ENCODE results near the gene AGPAT1. TPM values are rescaled to one million over a fixed set of nuclear protein-coding genes. Genes with fewer than 3 reads are reported as not detected.
A peak's percentile ranks its signal among the peaks of the same experiment; 100 is the strongest.

AGPAT1 gene
- total RNA-seq, 1 donor from 2014 or later = 63.2 TPM

DNA sequence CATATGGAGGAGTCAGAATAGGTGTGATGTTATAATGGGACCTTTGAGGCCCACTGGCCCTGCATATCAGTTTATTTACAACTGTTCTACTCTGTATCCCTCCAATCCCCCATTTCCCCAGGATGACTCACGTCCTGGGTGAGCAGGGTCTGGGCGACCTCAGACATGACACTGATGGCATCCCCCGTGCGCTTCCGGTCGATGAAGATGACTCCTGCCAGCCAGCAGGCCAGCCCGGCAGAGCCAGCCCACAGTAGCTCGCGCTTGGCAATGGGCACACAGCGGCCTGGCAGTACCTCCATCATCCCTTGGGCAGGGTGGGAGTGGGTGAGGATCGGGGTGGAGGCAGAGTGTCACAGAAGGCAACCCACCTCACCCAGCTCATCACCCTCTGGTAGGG is 5.6 kb downstream of the AGPAT1 start:
- TF ChIP-seq, protein P1, sequence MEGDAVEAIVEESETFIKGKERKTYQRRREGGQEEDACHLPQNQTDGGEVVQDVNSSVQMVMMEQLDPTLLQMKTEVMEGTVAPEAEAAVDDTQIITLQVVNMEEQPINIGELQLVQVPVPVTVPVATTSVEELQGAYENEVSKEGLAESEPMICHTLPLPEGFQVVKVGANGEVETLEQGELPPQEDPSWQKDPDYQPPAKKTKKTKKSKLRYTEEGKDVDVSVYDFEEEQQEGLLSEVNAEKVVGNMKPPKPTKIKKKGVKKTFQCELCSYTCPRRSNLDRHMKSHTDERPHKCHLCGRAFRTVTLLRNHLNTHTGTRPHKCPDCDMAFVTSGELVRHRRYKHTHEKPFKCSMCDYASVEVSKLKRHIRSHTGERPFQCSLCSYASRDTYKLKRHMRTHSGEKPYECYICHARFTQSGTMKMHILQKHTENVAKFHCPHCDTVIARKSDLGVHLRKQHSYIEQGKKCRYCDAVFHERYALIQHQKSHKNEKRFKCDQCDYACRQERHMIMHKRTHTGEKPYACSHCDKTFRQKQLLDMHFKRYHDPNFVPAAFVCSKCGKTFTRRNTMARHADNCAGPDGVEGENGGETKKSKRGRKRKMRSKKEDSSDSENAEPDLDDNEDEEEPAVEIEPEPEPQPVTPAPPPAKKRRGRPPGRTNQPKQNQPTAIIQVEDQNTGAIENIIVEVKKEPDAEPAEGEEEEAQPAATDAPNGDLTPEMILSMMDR (IDR thresholded peaks at IDR 0.05; ENCODE audit: unreplicated experiment) = no peak
- H3K27me3 Mint-ChIP-seq (ENCODE audit: low read depth) = no peaks in the 10 kb centered on the region
- H3K4me1 Mint-ChIP-seq = peaks cover 28% of the 10 kb centered on the region
- no peaks in the 10 kb centered on the region for H3K9me3 Mint-ChIP-seq
- peaks cover 31% of the 10 kb centered on the region for H3K36me3 Mint-ChIP-seq
- no peak for DNase-seq (ENCODE audit: low spot score in 2 of 2, unreplicated experiment in 2 of 2)
- H3K4me3 Mint-ChIP-seq = no peak overlapping the region
- no peak overlapping the region for H3K27ac Mint-ChIP-seq

DNA sequence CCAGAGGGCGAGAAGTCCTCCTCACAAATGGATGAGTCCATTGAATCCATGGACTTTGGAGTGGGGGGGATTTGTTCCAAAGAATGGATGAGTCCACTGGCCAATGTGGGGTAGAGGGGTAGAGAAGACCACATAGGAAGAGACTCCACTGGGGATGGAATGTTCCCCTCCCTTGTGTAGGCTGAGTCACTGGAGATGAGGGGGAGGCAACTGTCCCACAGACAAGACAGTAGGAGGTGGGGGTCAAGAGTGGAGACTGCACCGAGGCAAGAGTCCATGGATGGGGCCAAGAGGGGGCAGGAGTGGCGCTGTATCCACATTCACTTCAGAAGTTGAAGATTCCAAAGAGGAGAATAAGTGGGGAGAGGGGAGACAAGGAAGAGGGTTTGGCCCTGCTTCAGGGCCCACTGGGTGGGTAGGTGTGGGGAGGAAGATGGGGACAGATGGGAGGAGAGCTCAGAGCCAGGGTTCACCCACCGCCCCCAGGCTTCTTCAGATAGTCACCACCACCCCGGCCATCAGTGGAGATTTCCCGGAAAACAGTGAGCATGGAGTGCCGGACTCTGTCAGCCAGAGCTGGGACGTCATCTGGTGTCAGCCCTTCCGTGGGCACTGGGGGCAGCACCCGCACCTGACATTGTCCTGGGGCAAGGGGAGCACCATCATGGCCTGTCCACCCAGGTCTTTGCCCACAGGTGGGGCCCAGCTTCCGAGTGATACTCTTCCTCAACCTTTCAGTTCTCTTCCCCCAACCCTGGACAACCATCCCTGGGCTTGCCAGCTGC is 6.9 kb downstream of the AGPAT1 start:
- H3K9me3 Mint-ChIP-seq = no peaks in the 10 kb centered on the region
- DNase-seq (ENCODE audit: low spot score in 2 of 2, unreplicated experiment in 2 of 2) = no peak
- H3K4me1 Mint-ChIP-seq = peaks cover 19% of the 10 kb centered on the region
- TF ChIP-seq, protein P1 (IDR thresholded peaks at IDR 0.05; ENCODE audit: unreplicated experiment) = no peak
- H3K4me3 Mint-ChIP-seq = no peak overlapping the region
- H3K36me3 Mint-ChIP-seq = peaks cover 37% of the 10 kb centered on the region
- peak overlapping the region; percentile 8 for H3K27ac Mint-ChIP-seq
- H3K27me3 Mint-ChIP-seq (ENCODE audit: low read depth) = no peaks in the 10 kb centered on the region

GRCh38 chr6:32168350-32168749 is 7.5 kb downstream of the AGPAT1 start:
- Mint-ChIP-seq H3K36me3 (peaks cover 37% of the 10 kb centered on the region), H3K4me3 (no peak overlapping the region), H3K9me3 (no peaks in the 10 kb centered on the region), H3K27ac (no peak overlapping the region), H3K27me3 (ENCODE audit: low read depth) (no peaks in the 10 kb centered on the region), H3K4me1 (peaks cover 12% of the 10 kb centered on the region)
- TF ChIP-seq, protein P1 (IDR thresholded peaks at IDR 0.05; ENCODE audit: unreplicated experiment) = no peak
- DNase-seq (ENCODE audit: low spot score in 2 of 2, unreplicated experiment in 2 of 2) = no peak

GRCh38 chr6:32167761-32168262 is 8.1 kb downstream of the AGPAT1 start:
- Mint-ChIP-seq H3K36me3 (peaks cover 41% of the 10 kb centered on the region), H3K9me3 (no peaks in the 10 kb centered on the region), H3K27ac (peak overlapping the region; percentile 45), H3K4me3 (no peak overlapping the region), H3K27me3 (ENCODE audit: low read depth) (no peaks in the 10 kb centered on the region), H3K4me1 (peaks cover 7% of the 10 kb centered on the region)
- no peak for DNase-seq (ENCODE audit: low spot score in 2 of 2, unreplicated experiment in 2 of 2)
- TF ChIP-seq, protein P1 (IDR thresholded peaks at IDR 0.05; ENCODE audit: unreplicated experiment) = no peak

- TF ChIP-seq, protein P1 (IDR thresholded peaks at IDR 0.05; ENCODE audit: unreplicated experiment) = no peak
- H3K36me3 Mint-ChIP-seq = peaks cover 45% of the 10 kb centered on the region
- peak overlapping the region; percentile 45 for H3K27ac Mint-ChIP-seq
- no peaks in the 10 kb centered on the region for H3K9me3 Mint-ChIP-seq
- H3K4me1 Mint-ChIP-seq = peaks cover 4% of the 10 kb centered on the region
- DNase-seq (ENCODE audit: low spot score in 2 of 2, unreplicated experiment in 2 of 2) = no peak
- H3K4me3 Mint-ChIP-seq = no peak overlapping the region
- H3K27me3 Mint-ChIP-seq (ENCODE audit: low read depth) = no peaks in the 10 kb centered on the region
These were observed 8.6 kb downstream of the AGPAT1 start for GRCh38 chr6:32167154-32167760.
